Lung (tissue), 5 donors: ENCODE results near the gene RMI2. TPM values are rescaled to one million over a fixed set of nuclear protein-coding genes. Genes with fewer than 3 reads are reported as not detected.

Experiments
- polyA plus RNA-seq, 2 donors: library from polyadenylated mRNA; stranded (reverse); fragments of 200-250 nt; gene quantifications; one replicate each; pipeline ENCODE4 v1.2.1, GENCODE V29; 2013
- small RNA-seq: library from RNA; depleted of rRNA; stranded (forward); fragments of <200 nt; gene quantifications from one replicate; pipeline ENCODE3, GENCODE V24; 2014; ENCODE audit warnings: low replicate concordance
- total RNA-seq, 2 donors: library from RNA; depleted of rRNA in 1 of 2; stranded (reverse); fragments of >200 nt in 1 of 2; gene quantifications; one replicate each; pipeline ENCODE4 v1.2.1, GENCODE V29; 2014 to 2021
- donor health status: Bipolar disorder and iron deficiency.
- donor health status: healthy.
- donor health status: DM: yes; HTN: yes; CAD: no.

The RMI2 gene
- total and polyA plus RNA-seq, 4 donors: 2.5 to 7.2 (median 4.5) TPM

Small RNAs within 50 kb of the gene (small RNA-seq; reads per million reads assigned to genes)
- gene AC099489.2 (not detected), gene MIR548H2 (not detected), gene RF00019 (not detected)

Other genes with a start within 250 kb of the RMI2 start
- 10 to 100 TPM; 16.7 to 30.5 TPM for gene SOCS1, start 89.3 kb upstream of the RMI2 start, total RNA-seq
- gene SOCS1, start 89.3 kb upstream of the RMI2 start, polyA plus RNA-seq: 10 to 100 TPM; 13.8 to 39.7 TPM
- gene TNP2, start 76.1 kb upstream of the RMI2 start, total RNA-seq: not detected
- not detected for gene TNP2, start 76.1 kb upstream of the RMI2 start, polyA plus RNA-seq
- gene PRM3, start 71.8 kb upstream of the RMI2 start, total RNA-seq: not detected
- not detected for gene PRM3, start 71.8 kb upstream of the RMI2 start, polyA plus RNA-seq
- gene PRM2, start 69.0 kb upstream of the RMI2 start, total RNA-seq: not detected
- gene PRM2, start 69.0 kb upstream of the RMI2 start, polyA plus RNA-seq: not detected
- not detected for gene PRM1, start 64.1 kb upstream of the RMI2 start, total RNA-seq
- gene PRM1, start 64.1 kb upstream of the RMI2 start, polyA plus RNA-seq: not detected
- gene LITAF, start 241.5 kb downstream of the RMI2 start, total RNA-seq: 100 to 1,000 TPM in 1 of 2 donors, 10 to 100 TPM in 1; 89.8 to 203 TPM
- gene LITAF, start 241.5 kb downstream of the RMI2 start, polyA plus RNA-seq: 100 to 1,000 TPM in 1 of 2 donors, 10 to 100 TPM in 1; 66.4 to 406 TPM